ENCODE data around the gene DVL2. TPM values are rescaled to one million over a fixed set of nuclear protein-coding genes. Genes with fewer than 3 reads are reported as not detected.

The DVL2 gene
- total and polyA plus RNA-seq, 7 donors, result 12.0 to 56.2 (median 36.4) TPM

- Histone ChIP-seq H3K27me3 (peaks cover 14 to 18% (median 18%) of the 10 kb centered on the region in 3 donors), H3K36me3 (peaks cover 10 to 60% (median 34%) of the 10 kb centered on the region in 4 donors), H3K4me3 (no peak overlapping the region), H3K9me3 (no peaks in the 10 kb centered on the region), H3K27ac (no peak overlapping the region), H3K4me1 (peaks cover 0 to 30% (median 23%) of the 10 kb centered on the region in 4 donors)
- DNase-seq, result no peak
- intact Hi-C loops (cut with DNase I), result loop anchor here (10.0 kb wide), 1 partner anchor 308 kb away; the partner anchor contains the start of gene SENP3
- 84 to 91% methylated on average over 8 of the region's 8 CpGs for WGBS, 2 donors
- TF ChIP-seq POLR2AphosphoS5 (IDR thresholded peaks at IDR 0.05), result no peak
- no peak for TF ChIP-seq POLR2A (IDR thresholded peaks at IDR 0.05)
Measured at GRCh38 chr17:7256766-7257456, 22.6 kb upstream of the DVL2 start.

GRCh38 chr17:7254511-7254910 is 20.2 kb upstream of the DVL2 start:
- Histone ChIP-seq H3K9me3 (no peaks in the 10 kb centered on the region), H3K27me3 (no peaks in the 10 kb centered on the region), H3K27ac (no peak overlapping the region), H3K4me3 (no peak overlapping the region), H3K36me3 (peaks cover 10 to 56% (median 34%) of the 10 kb centered on the region in 4 donors), H3K4me1 (peaks cover 0 to 29% (median 24%) of the 10 kb centered on the region in 4 donors)
- intact Hi-C loops (cut with DNase I), result loop anchor here (10.0 kb wide), 1 partner anchor 310 kb away; the partner anchor contains the start of gene SENP3
- TF ChIP-seq POLR2A (IDR thresholded peaks at IDR 0.05) (no peak), EP300 (IDR thresholded peaks at IDR 0.05) (no peak), POLR2AphosphoS5 (IDR thresholded peaks at IDR 0.05) (no peak)
- TF ChIP-seq, protein P1, sequence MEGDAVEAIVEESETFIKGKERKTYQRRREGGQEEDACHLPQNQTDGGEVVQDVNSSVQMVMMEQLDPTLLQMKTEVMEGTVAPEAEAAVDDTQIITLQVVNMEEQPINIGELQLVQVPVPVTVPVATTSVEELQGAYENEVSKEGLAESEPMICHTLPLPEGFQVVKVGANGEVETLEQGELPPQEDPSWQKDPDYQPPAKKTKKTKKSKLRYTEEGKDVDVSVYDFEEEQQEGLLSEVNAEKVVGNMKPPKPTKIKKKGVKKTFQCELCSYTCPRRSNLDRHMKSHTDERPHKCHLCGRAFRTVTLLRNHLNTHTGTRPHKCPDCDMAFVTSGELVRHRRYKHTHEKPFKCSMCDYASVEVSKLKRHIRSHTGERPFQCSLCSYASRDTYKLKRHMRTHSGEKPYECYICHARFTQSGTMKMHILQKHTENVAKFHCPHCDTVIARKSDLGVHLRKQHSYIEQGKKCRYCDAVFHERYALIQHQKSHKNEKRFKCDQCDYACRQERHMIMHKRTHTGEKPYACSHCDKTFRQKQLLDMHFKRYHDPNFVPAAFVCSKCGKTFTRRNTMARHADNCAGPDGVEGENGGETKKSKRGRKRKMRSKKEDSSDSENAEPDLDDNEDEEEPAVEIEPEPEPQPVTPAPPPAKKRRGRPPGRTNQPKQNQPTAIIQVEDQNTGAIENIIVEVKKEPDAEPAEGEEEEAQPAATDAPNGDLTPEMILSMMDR (IDR thresholded peaks at IDR 0.05), result no peak
- DNase-seq, result no peak
- WGBS, 2 donors, result 76 to 91% methylated on average over 4 of the region's 4 CpGs

DNA sequence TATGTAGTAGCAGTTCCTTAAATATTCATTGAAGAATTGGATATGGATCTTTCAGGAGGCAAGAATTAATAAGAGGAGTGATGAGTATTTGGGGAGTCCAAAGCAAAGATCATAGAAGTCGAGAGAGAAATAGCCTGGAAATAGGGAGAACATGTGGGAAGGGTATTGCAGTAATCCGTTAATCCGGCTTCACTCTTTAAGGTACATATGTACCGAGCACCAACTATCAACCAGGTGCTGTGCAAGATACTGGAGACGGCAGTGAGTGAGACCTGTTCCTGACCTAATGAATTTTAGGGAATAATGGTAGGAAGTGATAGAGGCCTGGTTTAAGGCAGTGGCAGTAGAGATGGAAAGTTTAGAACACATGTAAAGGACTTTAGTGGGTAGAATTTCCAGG is 18.8 kb upstream of the DVL2 start:
- H3K27me3 ChIP-seq, result no peaks in the 10 kb centered on the region
- H3K4me1 ChIP-seq, result peaks cover 0 to 43% (median 35%) of the 10 kb centered on the region in 4 donors
- TF ChIP-seq POLR2AphosphoS5 (IDR thresholded peaks at IDR 0.05), result no peak
- TF ChIP-seq POLR2A (IDR thresholded peaks at IDR 0.05), result no peak
- TF ChIP-seq, protein P1 (IDR thresholded peaks at IDR 0.05), result no peak
- no peak for TF ChIP-seq EP300 (IDR thresholded peaks at IDR 0.05)
- peak overlapping the region; percentile 79 to 99 (median 88) for H3K4me3 ChIP-seq
- WGBS, 2 donors, result 34 to 77% methylated on average over 5 of the region's 5 CpGs
- H3K27ac ChIP-seq, result peak overlapping the region; percentile 97 to 99 (median 98)
- no peaks in the 10 kb centered on the region for H3K9me3 ChIP-seq
- H3K36me3 ChIP-seq, result peaks cover 5 to 41% (median 28%) of the 10 kb centered on the region in 4 donors
- DNase-seq, result no peak
- intact Hi-C loops (cut with DNase I), result loop anchor here (2.0 to 10.0 kb wide), 2 partner anchors 28 to 312 kb away; partner anchors contain the start of genes SENP3 and SLC2A4

GRCh38 chr17:7252176-7253043 is 18.1 kb upstream of the DVL2 start, which contains the start of gene ELP5:
TSS of gene ELP5 (plus strand) at chr17:7252215. CDS start at chr17:7252551, 336 bp downstream.
- Histone ChIP-seq H3K27me3 (no peaks in the 10 kb centered on the region), H3K27ac (peak within 1 kb of the TSS; percentile 97 to 99 (median 98)), H3K36me3 (peaks cover 5 to 35% (median 22%) of the 10 kb centered on the region in 4 donors), H3K4me3 (peak within 1 kb of the TSS; percentile 79 to 99 (median 88)), H3K9me3 (no peaks in the 10 kb centered on the region), H3K4me1 (peaks cover 0 to 43% (median 35%) of the 10 kb centered on the region in 4 donors)
- intact Hi-C loops (cut with DNase I), result loop anchor here (2.0 to 10.0 kb wide), 2 partner anchors 28 to 312 kb away; partner anchors contain the start of genes SENP3 and SLC2A4
- DNase-seq, result peak; percentile 97
- WGBS, 2 donors, result 0 to 1% methylated on average over 55 of the region's 55 CpGs
- TF ChIP-seq POLR2AphosphoS5 (IDR thresholded peaks at IDR 0.05), result peak; percentile 42 to 82 (median 76)
- TF ChIP-seq, protein P1 (IDR thresholded peaks at IDR 0.05), result no peak
- no peak for TF ChIP-seq POLR2A (IDR thresholded peaks at IDR 0.05)
- TF ChIP-seq EP300 (IDR thresholded peaks at IDR 0.05), result peak in 2 of 4 donors; percentile 38 to 41

Data from sigmoid colon (tissue), 7 donors.